DOHH2 (cell line): Measurements from ENCODE around the gene TNS4.

Source experiments
- EZH2phosphoT487 ChIP-seq: fragments of 200-600 bp; sonication (generic); IDR thresholded peaks from 2 replicates; pipeline ENCODE4 v1.6.1; 2017; ENCODE audit warnings: borderline replicate concordance, mild to moderate bottlenecking, antibody characterized with exemption, low read length, moderate library complexity, mixed read lengths
- TF ChIP-seq, protein P1 (sequence below): fragments of 200-600 bp; sonication (generic); IDR thresholded peaks from one replicate; pipeline ENCODE4 v1.5.1; 2014; ENCODE audit warnings: antibody characterized with exemption, mild to moderate bottlenecking, low read depth, low read length; ENCODE audit not compliant: poor library complexity, severe bottlenecking

DNA sequence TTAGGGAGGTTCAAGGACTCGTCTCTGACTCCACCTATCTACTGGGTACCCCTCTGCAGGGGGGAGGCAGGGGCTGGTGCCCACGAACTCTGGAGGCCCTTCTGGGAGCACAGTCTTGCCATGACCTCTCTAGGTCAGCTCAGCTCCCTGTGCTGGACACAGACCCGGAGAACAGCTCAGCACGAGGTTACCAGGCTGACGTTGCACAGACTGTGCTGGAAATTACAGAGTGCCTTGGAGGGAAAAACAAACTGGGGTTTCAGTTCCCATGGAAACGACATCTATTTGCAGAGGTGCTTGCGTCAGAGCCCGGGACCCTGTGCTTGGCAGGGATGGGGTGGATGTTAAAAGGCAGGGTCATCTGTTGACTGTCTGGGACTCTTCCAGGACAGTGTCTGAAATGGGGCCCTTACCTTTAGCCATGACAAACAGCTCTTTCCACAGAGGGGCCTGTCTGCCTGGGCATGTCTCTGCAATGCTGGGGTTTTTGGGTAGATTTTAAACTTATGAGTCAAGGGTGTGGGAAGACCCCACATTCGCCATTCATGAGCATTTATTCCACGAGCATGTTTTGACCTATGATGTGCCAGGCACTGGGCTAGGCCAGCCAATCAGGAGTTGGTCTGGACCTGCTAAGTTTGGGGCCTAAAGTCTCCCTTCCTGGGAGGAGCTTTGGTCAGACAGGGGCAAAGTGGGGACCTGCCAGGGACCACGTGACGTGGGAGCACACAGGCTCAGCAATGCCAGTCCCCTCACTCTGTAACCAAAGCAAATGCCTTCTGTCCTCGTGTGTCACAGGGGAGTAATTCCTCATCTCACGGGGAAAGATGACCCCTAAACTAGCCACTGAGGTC lies 41.4 kb upstream of the TNS4 start:
- TF ChIP-seq, protein P1, sequence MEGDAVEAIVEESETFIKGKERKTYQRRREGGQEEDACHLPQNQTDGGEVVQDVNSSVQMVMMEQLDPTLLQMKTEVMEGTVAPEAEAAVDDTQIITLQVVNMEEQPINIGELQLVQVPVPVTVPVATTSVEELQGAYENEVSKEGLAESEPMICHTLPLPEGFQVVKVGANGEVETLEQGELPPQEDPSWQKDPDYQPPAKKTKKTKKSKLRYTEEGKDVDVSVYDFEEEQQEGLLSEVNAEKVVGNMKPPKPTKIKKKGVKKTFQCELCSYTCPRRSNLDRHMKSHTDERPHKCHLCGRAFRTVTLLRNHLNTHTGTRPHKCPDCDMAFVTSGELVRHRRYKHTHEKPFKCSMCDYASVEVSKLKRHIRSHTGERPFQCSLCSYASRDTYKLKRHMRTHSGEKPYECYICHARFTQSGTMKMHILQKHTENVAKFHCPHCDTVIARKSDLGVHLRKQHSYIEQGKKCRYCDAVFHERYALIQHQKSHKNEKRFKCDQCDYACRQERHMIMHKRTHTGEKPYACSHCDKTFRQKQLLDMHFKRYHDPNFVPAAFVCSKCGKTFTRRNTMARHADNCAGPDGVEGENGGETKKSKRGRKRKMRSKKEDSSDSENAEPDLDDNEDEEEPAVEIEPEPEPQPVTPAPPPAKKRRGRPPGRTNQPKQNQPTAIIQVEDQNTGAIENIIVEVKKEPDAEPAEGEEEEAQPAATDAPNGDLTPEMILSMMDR = no peak
- no peak for TF ChIP-seq EZH2phosphoT487
